ENCODE results near the gene TRMT112. TPM values are rescaled to one million over a fixed set of nuclear protein-coding genes. Genes with fewer than 3 reads are reported as not detected.

Gene TRMT112
- total RNA-seq, 1 donor from 2014 or later: 93.1 TPM

- H3K27ac Mint-ChIP-seq (ENCODE audit: unreplicated experiment): no peak overlapping the region
These were observed 33.8 kb upstream of the TRMT112 start for GRCh38 chr11:64351136-64351631.

GRCh38 chr11:64349404-64349803, 32.0 kb upstream of the TRMT112 start:
- TF ChIP-seq CTCF (IDR thresholded peaks at IDR 0.05; ENCODE audit: partially characterized antibody, unreplicated experiment): no peak
- peaks cover 3% of the 10 kb centered on the region for H3K4me1 Mint-ChIP-seq (ENCODE audit: low read depth, unreplicated experiment)
- H3K27ac Mint-ChIP-seq (ENCODE audit: unreplicated experiment): no peak overlapping the region
- no peak overlapping the region for H3K4me3 Mint-ChIP-seq (ENCODE audit: unreplicated experiment)
- no peaks in the 10 kb centered on the region for H3K36me3 Mint-ChIP-seq (ENCODE audit: unreplicated experiment)
- peaks cover 9% of the 10 kb centered on the region for H3K9me3 Mint-ChIP-seq (ENCODE audit: unreplicated experiment)
- DNase-seq: no peak
- H3K27me3 Mint-ChIP-seq (ENCODE audit: unreplicated experiment): peaks cover 9% of the 10 kb centered on the region

More at GRCh38 chr11:64351136-64351631, 33.8 kb upstream of the TRMT112 start:
- Mint-ChIP-seq H3K4me1 (ENCODE audit: low read depth, unreplicated experiment) (peaks cover 3% of the 10 kb centered on the region), H3K4me3 (ENCODE audit: unreplicated experiment) (no peak overlapping the region), H3K27me3 (ENCODE audit: unreplicated experiment) (peaks cover 3% of the 10 kb centered on the region), H3K36me3 (ENCODE audit: unreplicated experiment) (no peaks in the 10 kb centered on the region), H3K9me3 (ENCODE audit: unreplicated experiment) (peaks cover 5% of the 10 kb centered on the region)
- TF ChIP-seq CTCF (IDR thresholded peaks at IDR 0.05; ENCODE audit: partially characterized antibody, unreplicated experiment): no peak
- DNase-seq: no peak

GRCh38 chr11:64349025-64349387, 31.6 kb upstream of the TRMT112 start:
- H3K27ac Mint-ChIP-seq (ENCODE audit: unreplicated experiment): peak overlapping the region; percentile 55
- no peak for DNase-seq
- peaks cover 9% of the 10 kb centered on the region for H3K9me3 Mint-ChIP-seq (ENCODE audit: unreplicated experiment)
- H3K27me3 Mint-ChIP-seq (ENCODE audit: unreplicated experiment): peaks cover 9% of the 10 kb centered on the region
- H3K36me3 Mint-ChIP-seq (ENCODE audit: unreplicated experiment): no peaks in the 10 kb centered on the region
- H3K4me1 Mint-ChIP-seq (ENCODE audit: low read depth, unreplicated experiment): peaks cover 3% of the 10 kb centered on the region
- TF ChIP-seq CTCF (IDR thresholded peaks at IDR 0.05; ENCODE audit: partially characterized antibody, unreplicated experiment): no peak
- no peak overlapping the region for H3K4me3 Mint-ChIP-seq (ENCODE audit: unreplicated experiment)

GRCh38 chr11:64348383-64349024, 31.1 kb upstream of the TRMT112 start:
- H3K27ac Mint-ChIP-seq (ENCODE audit: unreplicated experiment): peak overlapping the region; percentile 55
- H3K27me3 Mint-ChIP-seq (ENCODE audit: unreplicated experiment): peaks cover 9% of the 10 kb centered on the region
- peaks cover 9% of the 10 kb centered on the region for H3K9me3 Mint-ChIP-seq (ENCODE audit: unreplicated experiment)
- H3K4me3 Mint-ChIP-seq (ENCODE audit: unreplicated experiment): no peak overlapping the region
- H3K36me3 Mint-ChIP-seq (ENCODE audit: unreplicated experiment): no peaks in the 10 kb centered on the region
- H3K4me1 Mint-ChIP-seq (ENCODE audit: low read depth, unreplicated experiment): peaks cover 3% of the 10 kb centered on the region
- peak; percentile 63 for DNase-seq
- TF ChIP-seq CTCF (IDR thresholded peaks at IDR 0.05; ENCODE audit: partially characterized antibody, unreplicated experiment): no peak

- Mint-ChIP-seq H3K4me1 (ENCODE audit: low read depth, unreplicated experiment) (peaks cover 5% of the 10 kb centered on the region), H3K36me3 (ENCODE audit: unreplicated experiment) (no peaks in the 10 kb centered on the region), H3K27ac (ENCODE audit: unreplicated experiment) (peak overlapping the region; percentile 38), H3K9me3 (ENCODE audit: unreplicated experiment) (peaks cover 9% of the 10 kb centered on the region), H3K4me3 (ENCODE audit: unreplicated experiment) (no peak overlapping the region), H3K27me3 (ENCODE audit: unreplicated experiment) (peaks cover 11% of the 10 kb centered on the region)
- TF ChIP-seq CTCF (IDR thresholded peaks at IDR 0.05; ENCODE audit: partially characterized antibody, unreplicated experiment): no peak
- DNase-seq: no peak
These were observed 30.0 kb upstream of the TRMT112 start for GRCh38 chr11:64347193-64347867.

Data from glutamatergic neuron (in vitro differentiated cells).